SK-MEL-5 (cell line): ENCODE results near the gene TFEB. TPM values are rescaled to one million over a fixed set of nuclear protein-coding genes. Genes with fewer than 3 reads are reported as not detected.

Experiments used
- DNase-seq: peaks from one replicate; pipeline ENCODE4 v3.0.0-alpha.2; 2016; ENCODE audit warnings: low read depth, low spot score
- in situ Hi-C: cut with HindIII; loops from 2 replicates; pipeline ENCODE4 v1.10.0; 2016; ENCODE audit warnings: low sequenced_read_pairs, high pct_unique_total_duplicates, low pct_unique_long_range_greater_than_20kb
- total RNA-seq: library from RNA; depleted of rRNA; stranded (reverse); fragments of >200 nt; shearing (Covaris generic); gene quantifications from 2 replicates; pipeline ENCODE4 v1.2.3, GENCODE V29; 2014

TFEB gene
- total RNA-seq, 1 experiment from 2014 or later: 1.9 TPM

GRCh38 chr6:41716516-41717391 lies 18.7 kb downstream of the TFEB start:
- in situ Hi-C loops: no loop called here
- DNase-seq: no peak

- no peak for DNase-seq
- in situ Hi-C loops: no loop called here
These were observed 19.5 kb downstream of the TFEB start for GRCh38 chr6:41715795-41716515.

GRCh38 chr6:41714556-41715273 lies 20.7 kb downstream of the TFEB start:
- DNase-seq: no peak
- in situ Hi-C loops: no loop called here

- DNase-seq: no peak
- in situ Hi-C loops: no loop called here
These were observed 21.6 kb downstream of the TFEB start for GRCh38 chr6:41713650-41714291.

- no peak for DNase-seq
- in situ Hi-C loops: no loop called here
These were observed 22.2 kb downstream of the TFEB start for GRCh38 chr6:41713159-41713649.

GRCh38 chr6:41712651-41713103 lies 22.7 kb downstream of the TFEB start:
- in situ Hi-C loops: no loop called here
- peak; percentile 49 for DNase-seq

- in situ Hi-C loops: no loop called here
- DNase-seq: no peak
These were observed 23.9 kb downstream of the TFEB start for GRCh38 chr6:41711323-41712038.

GRCh38 chr6:41709375-41709774 lies 26.0 kb downstream of the TFEB start:
- in situ Hi-C loops: no loop called here
- no peak for DNase-seq

GRCh38 chr6:41708856-41709255 lies 26.6 kb downstream of the TFEB start:
- no peak for DNase-seq
- in situ Hi-C loops: no loop called here

- DNase-seq: no peak
- in situ Hi-C loops: no loop called here
These were observed 27.7 kb downstream of the TFEB start for GRCh38 chr6:41707565-41708200.

- in situ Hi-C loops: no loop called here
- DNase-seq: no peak
These were observed 28.4 kb downstream of the TFEB start for GRCh38 chr6:41706876-41707564.

- in situ Hi-C loops: no loop called here
- DNase-seq: peak; percentile 69
These were observed 29.2 kb downstream of the TFEB start for GRCh38 chr6:41705996-41706835.

- no peak for DNase-seq
- in situ Hi-C loops: no loop called here
These were observed 30.0 kb downstream of the TFEB start for GRCh38 chr6:41705311-41705995.

- DNase-seq: no peak
- in situ Hi-C loops: no loop called here
These were observed 30.6 kb downstream of the TFEB start for GRCh38 chr6:41704656-41705310.
